Measurements from ENCODE around the gene PRDM16.

GRCh38 chr1:3441410-3441847 lies 372.4 kb downstream of the PRDM16 start:
- TF ChIP-seq CTCF (IDR thresholded peaks at IDR 0.05; ENCODE audit: poor library complexity, severe bottlenecking): no peak
- TF ChIP-seq EP300 (conservative IDR thresholded peaks at IDR 0.05; ENCODE audit: poor library complexity, severe bottlenecking): no peak
- TF ChIP-seq MXI1 (conservative IDR thresholded peaks at IDR 0.05; ENCODE audit: poor library complexity, severe bottlenecking): no peak

Data from neural cell (in vitro differentiated cells).